ENCODE data around the gene ZEB1. TPM values are rescaled to one million over a fixed set of nuclear protein-coding genes. Genes with fewer than 3 reads are reported as not detected.

ZEB1 gene
- total and polyA plus RNA-seq, 9 of the 15 experiments (the other 6 are each of a cell fraction or from before 2014, with no cell fraction given), result 2.1 to 8.4 (median 4.9) TPM

- TF ChIP-seq REST (IDR thresholded peaks at IDR 0.05; ENCODE audit: borderline replicate concordance) (no peak), REST (CRISPR knock-in tag; IDR thresholded peaks at IDR 0.05; ENCODE audit: low read depth) (no peak), PRMT5 (CRISPR knock-in tag; IDR thresholded peaks at IDR 0.05) (no peak), POLR3A (IDR thresholded peaks at IDR 0.05; ENCODE audit: borderline replicate concordance, extremely low read depth, insufficient read depth, insufficient read length) (no peak), ZNF584 (CRISPR knock-in tag; IDR thresholded peaks at IDR 0.05; ENCODE audit: low read depth) (no peak), GATAD2B (IDR thresholded peaks at IDR 0.05; ENCODE audit: borderline replicate concordance) (peak; percentile 79; the same call in 1 of the 2 replicates), NR0B1 (IDR thresholded peaks at IDR 0.05; ENCODE audit: partially characterized antibody) (no peak), TEAD4 (IDR thresholded peaks at IDR 0.05; ENCODE audit: low read length) (peak; percentile 93), TEAD4 (CRISPR knock-in tag; IDR thresholded peaks at IDR 0.05; ENCODE audit: borderline replicate concordance) (no peak), TCF7 (IDR thresholded peaks at IDR 0.05; ENCODE audit: borderline replicate concordance) (no peak), KLF6 (CRISPR knock-in tag; IDR thresholded peaks at IDR 0.05; ENCODE audit: borderline replicate concordance) (no peak), SNRNP70 (optimal IDR thresholded peaks at IDR 0.05; ENCODE audit: low read depth, low read length) (no peak)
- TF ChIP-seq, protein P1, sequence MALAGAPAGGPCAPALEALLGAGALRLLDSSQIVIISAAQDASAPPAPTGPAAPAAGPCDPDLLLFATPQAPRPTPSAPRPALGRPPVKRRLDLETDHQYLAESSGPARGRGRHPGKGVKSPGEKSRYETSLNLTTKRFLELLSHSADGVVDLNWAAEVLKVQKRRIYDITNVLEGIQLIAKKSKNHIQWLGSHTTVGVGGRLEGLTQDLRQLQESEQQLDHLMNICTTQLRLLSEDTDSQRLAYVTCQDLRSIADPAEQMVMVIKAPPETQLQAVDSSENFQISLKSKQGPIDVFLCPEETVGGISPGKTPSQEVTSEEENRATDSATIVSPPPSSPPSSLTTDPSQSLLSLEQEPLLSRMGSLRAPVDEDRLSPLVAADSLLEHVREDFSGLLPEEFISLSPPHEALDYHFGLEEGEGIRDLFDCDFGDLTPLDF (CRISPR knock-in tag; IDR thresholded peaks at IDR 0.05), result no peak
- TF ChIP-seq, protein P2, sequence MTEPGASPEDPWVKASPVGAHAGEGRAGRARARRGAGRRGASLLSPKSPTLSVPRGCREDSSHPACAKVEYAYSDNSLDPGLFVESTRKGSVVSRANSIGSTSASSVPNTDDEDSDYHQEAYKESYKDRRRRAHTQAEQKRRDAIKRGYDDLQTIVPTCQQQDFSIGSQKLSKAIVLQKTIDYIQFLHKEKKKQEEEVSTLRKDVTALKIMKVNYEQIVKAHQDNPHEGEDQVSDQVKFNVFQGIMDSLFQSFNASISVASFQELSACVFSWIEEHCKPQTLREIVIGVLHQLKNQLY (CRISPR knock-in tag; conservative IDR thresholded peaks at IDR 0.05), result no peak
- TF ChIP-seq, protein P3, sequence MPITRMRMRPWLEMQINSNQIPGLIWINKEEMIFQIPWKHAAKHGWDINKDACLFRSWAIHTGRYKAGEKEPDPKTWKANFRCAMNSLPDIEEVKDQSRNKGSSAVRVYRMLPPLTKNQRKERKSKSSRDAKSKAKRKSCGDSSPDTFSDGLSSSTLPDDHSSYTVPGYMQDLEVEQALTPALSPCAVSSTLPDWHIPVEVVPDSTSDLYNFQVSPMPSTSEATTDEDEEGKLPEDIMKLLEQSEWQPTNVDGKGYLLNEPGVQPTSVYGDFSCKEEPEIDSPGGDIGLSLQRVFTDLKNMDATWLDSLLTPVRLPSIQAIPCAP (CRISPR knock-in tag; IDR thresholded peaks at IDR 0.05; ENCODE audit: borderline replicate concordance), result no peak
These were observed 40.6 kb upstream of the ZEB1 start (continued) for GRCh38 chr10:31278279-31278941.
